GM19035 (cell line): ENCODE measurements around the gene TOR2A.

Source experiments
- ATAC-seq: cut with Tn5 transposase; IDR thresholded peaks from one replicate; pipeline ENCODE4 v1.9.1; 2021; ENCODE audit not compliant: unreplicated experiment

TOR2A gene

GRCh38 chr9:127720865-127721227, 14.2 kb downstream of the TOR2A start:
- no peak for ATAC-seq

GRCh38 chr9:127720031-127720864, 14.8 kb downstream of the TOR2A start:
- ATAC-seq, result no peak

- ATAC-seq, result no peak
Observed at GRCh38 chr9:127717766-127718165, 17.3 kb downstream of the TOR2A start.

GRCh38 chr9:127716412-127716811, 18.7 kb downstream of the TOR2A start:
- no peak for ATAC-seq

- ATAC-seq, result peak; percentile 93
Observed at GRCh38 chr9:127715470-127716337, 19.4 kb downstream of the TOR2A start, which contains the start of the genes PTRH1 and TTC16. Gene PTRH1, minus strand, starts transcription at chr9:127715663. Its CDS starts 24 bp downstream, at chr9:127715639. Gene TTC16, plus strand, starts transcription at chr9:127716079. Its CDS starts 67 bp downstream, at chr9:127716146.

GRCh38 chr9:127714951-127715469, 20.1 kb downstream of the TOR2A start:
- peak; percentile 3 for ATAC-seq

- ATAC-seq, result no peak
Observed at GRCh38 chr9:127714020-127714750, 20.9 kb downstream of the TOR2A start.

GRCh38 chr9:127712867-127713266, 22.2 kb downstream of the TOR2A start:
- ATAC-seq, result no peak

GRCh38 chr9:127712371-127712770, 22.7 kb downstream of the TOR2A start:
- no peak for ATAC-seq

GRCh38 chr9:127711831-127712274, 23.2 kb downstream of the TOR2A start:
- ATAC-seq, result no peak

GRCh38 chr9:127711226-127711701, 23.8 kb downstream of the TOR2A start:
- ATAC-seq, result no peak

GRCh38 chr9:127710204-127710783, 24.8 kb downstream of the TOR2A start:
- no peak for ATAC-seq

- no peak for ATAC-seq
Observed at GRCh38 chr9:127708952-127709587, 26.0 kb downstream of the TOR2A start.

GRCh38 chr9:127707766-127708165, 27.3 kb downstream of the TOR2A start:
- no peak for ATAC-seq

- ATAC-seq, result no peak
Observed at GRCh38 chr9:127706836-127707241, 28.3 kb downstream of the TOR2A start, which contains the start of gene CFAP157. Gene CFAP157, plus strand, starts transcription at chr9:127706988. Its CDS starts 44 bp downstream, at chr9:127707032.

- ATAC-seq, result no peak
Observed at GRCh38 chr9:127705577-127706379, 29.3 kb downstream of the TOR2A start.

GRCh38 chr9:127703289-127703946, 31.7 kb downstream of the TOR2A start:
- no peak for ATAC-seq

- ATAC-seq, result no peak
Observed at GRCh38 chr9:127700594-127701255, 34.4 kb downstream of the TOR2A start.
